ENCODE measurements around the gene CCDC85B.

Gene CCDC85B

DNA sequence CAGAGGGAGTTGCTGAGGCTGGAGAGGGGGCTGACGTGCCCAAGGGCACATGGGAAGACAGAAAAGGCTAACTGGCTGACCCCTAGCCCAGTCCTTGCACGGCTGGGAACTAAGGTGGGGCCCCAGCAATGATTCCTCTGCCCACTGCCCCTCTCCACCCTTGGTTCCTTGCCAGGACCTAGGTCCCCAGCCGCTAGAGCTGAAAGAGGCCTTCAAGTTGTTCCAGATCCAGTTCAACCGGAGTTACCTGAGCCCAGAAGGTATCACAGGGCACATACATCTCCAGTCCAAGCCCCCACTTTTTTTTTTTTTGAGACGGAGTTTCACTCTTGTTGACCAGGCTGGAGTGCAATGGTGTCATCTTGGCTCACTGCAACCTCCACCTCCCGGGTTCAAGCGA, 10.4 kb upstream of the CCDC85B start:
- Histone ChIP-seq H3K4me3 (ENCODE audit: low read length) (no peak overlapping the region), H3K36me3 (ENCODE audit: control insufficient read depth, insufficient read depth, low read length) (peaks cover 14% of the 10 kb centered on the region), H3K27me3 (ENCODE audit: control insufficient read depth, insufficient read depth, low read length) (no peaks in the 10 kb centered on the region), H3K9ac (ENCODE audit: low read length) (no peak overlapping the region), H3K27ac (ENCODE audit: low read depth, low read length) (no peak overlapping the region), H3K4me1 (ENCODE audit: control insufficient read depth, insufficient read depth, low read length) (no peaks in the 10 kb centered on the region)

DNA sequence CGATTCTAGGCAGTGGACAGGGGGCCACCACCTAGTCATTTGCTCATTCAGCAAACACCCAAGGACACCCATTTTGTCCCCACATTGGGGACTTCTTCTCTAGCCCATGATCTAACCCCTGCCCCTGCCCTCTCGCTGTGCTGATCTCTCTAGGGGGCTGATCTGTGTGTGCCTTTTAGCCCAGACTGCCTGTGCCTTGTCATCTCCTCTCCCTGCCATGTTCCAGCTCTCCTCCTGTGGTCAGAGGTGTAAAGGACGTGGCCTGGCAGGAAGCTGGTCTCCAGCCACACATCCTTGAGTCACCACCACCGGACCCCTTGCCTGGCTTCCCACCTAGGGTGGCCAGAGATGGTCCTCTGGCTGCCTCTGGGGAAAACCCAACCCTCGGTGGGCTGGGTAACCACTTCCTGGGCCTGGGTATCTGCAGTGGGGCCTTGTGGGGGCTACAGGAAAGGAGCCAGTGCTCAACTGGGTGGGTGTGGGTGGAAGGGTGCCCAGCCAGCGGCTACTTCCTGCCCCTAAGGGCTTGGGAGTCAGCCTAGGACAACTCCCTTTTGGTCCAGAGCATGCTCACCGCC, 9.5 kb upstream of the CCDC85B start:
- Histone ChIP-seq H3K4me3 (ENCODE audit: low read length) (no peak overlapping the region), H3K4me1 (ENCODE audit: control insufficient read depth, insufficient read depth, low read length) (no peaks in the 10 kb centered on the region), H3K36me3 (ENCODE audit: control insufficient read depth, insufficient read depth, low read length) (peaks cover 17% of the 10 kb centered on the region), H3K27me3 (ENCODE audit: control insufficient read depth, insufficient read depth, low read length) (no peaks in the 10 kb centered on the region), H3K27ac (ENCODE audit: low read depth, low read length) (no peak overlapping the region), H3K9ac (ENCODE audit: low read length) (no peak overlapping the region)

DNA sequence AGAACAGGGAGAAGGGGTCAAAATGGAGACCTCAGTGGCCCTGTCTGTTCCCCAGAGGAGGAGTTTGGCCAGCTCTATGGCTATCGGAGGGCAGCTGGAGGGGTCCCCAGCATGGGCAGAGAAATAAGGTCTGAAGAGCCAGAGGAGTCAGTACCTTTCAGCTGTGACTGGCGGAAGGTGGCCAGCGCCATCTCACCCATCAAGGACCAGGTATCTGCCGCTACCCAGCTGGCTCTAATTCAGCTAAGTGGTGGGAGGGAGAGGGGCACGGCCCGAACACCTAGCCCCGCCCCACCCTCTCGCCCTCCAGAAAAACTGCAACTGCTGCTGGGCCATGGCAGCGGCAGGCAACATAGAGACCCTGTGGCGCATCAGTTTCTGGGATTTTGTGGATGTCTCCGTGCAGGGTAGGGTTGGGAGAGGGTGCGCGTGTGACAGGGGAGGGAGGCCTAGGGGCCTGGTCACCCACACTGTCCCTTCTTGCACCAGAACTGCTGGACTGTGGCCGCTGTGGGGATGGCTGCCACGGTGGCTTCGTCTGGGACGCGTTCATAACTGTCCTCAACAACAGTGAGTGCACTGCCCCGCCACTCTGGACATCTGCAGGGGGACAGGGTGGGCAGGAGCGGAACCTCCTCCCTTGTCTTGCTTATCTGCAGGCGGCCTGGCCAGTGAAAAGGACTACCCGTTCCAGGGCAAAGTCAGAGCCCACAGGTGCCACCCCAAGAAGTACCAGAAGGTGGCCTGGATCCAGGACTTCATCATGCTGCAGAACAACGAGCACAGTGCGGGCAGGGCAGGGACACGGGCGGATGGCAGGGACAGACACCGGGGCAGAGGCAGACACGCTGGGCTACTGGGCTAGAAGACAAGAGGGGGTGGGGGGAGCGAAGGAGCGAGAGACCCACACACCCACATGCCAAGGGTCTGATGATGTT, 8.1 kb upstream of the CCDC85B start:
- Histone ChIP-seq H3K36me3 (ENCODE audit: control insufficient read depth, insufficient read depth, low read length) (peaks cover 21% of the 10 kb centered on the region), H3K4me1 (ENCODE audit: control insufficient read depth, insufficient read depth, low read length) (peaks cover 1% of the 10 kb centered on the region), H3K9ac (ENCODE audit: low read length) (no peak overlapping the region), H3K27ac (ENCODE audit: low read depth, low read length) (no peak overlapping the region), H3K27me3 (ENCODE audit: control insufficient read depth, insufficient read depth, low read length) (no peaks in the 10 kb centered on the region), H3K4me3 (ENCODE audit: low read length) (no peak overlapping the region)

DNA sequence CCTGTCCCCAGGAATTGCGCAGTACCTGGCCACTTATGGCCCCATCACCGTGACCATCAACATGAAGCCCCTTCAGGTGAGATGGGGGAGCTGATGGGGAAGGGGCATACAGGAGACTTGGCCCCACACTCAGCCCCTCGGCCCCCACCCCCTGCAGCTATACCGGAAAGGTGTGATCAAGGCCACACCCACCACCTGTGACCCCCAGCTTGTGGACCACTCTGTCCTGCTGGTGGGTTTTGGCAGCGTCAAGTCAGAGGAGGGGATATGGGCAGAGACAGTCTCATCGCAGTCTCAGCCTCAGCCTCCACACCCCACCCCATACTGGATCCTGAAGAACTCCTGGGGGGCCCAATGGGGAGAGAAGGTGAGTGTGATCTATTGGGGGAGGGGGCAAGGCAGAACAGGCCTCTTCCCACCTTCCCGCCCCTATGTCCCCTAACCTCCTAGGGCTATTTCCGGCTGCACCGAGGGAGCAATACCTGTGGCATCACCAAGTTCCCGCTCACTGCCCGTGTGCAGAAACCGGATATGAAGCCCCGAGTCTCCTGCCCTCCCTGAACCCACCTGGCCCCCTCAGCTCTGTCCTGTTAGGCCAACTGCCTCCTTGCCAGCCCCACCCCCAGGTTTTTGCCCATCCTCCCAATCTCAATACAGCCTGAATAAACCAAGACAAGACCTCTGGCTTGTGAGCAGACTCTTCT, 7.3 kb upstream of the CCDC85B start:
- H3K36me3 ChIP-seq (ENCODE audit: control insufficient read depth, insufficient read depth, low read length): peaks cover 21% of the 10 kb centered on the region
- peaks cover 6% of the 10 kb centered on the region for H3K4me1 ChIP-seq (ENCODE audit: control insufficient read depth, insufficient read depth, low read length)
- H3K9ac ChIP-seq (ENCODE audit: low read length): no peak overlapping the region
- H3K27me3 ChIP-seq (ENCODE audit: control insufficient read depth, insufficient read depth, low read length): no peaks in the 10 kb centered on the region
- no peak overlapping the region for H3K4me3 ChIP-seq (ENCODE audit: low read length)
- H3K27ac ChIP-seq (ENCODE audit: low read depth, low read length): no peak overlapping the region

DNA sequence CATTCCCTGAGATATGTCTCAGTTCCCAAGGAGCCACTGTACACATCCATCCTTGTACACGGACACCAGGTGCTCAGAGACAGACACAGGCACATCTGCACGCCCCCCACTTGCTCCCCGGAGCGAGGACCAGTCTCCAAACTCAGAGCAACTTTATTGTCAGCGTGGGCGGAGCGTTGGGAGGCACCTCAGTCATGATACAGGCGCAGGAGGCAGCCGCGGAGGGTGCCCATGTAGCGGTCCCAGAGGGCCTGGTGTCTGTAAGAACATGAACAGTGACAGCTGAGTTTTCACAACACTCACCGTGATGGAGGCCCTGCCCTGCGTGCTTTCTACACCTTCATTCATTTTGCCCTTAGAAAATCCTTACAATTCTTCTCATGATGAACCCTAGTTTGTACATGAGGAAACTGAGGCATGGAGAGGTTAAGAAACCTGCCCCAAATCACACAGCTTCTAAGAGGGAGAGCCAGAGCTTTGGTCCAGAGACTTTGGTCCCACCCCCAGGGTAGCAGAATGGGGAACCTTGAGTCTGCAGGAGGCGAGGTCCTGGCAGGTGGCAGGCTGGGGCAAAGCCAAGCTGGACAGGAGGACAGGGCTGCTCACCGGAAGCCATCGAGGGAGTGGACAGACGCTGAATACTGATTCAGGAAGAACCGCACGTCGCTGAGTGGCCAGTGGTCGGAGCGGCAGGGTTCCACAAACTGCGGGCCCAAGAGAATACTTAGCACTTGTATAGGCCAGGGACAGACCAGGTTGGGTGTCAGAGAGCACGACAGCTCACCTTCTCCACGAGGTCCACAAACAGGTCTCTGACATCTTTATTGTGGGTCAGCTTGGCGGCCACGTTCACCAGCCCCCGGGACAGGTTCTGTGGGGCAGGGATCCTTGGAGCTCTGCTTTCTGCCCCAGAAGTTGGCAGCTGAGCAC, 6.4 kb upstream of the CCDC85B start:
- Histone ChIP-seq H3K4me1 (ENCODE audit: control insufficient read depth, insufficient read depth, low read length) (peaks cover 6% of the 10 kb centered on the region), H3K9ac (ENCODE audit: low read length) (no peak overlapping the region), H3K27me3 (ENCODE audit: control insufficient read depth, insufficient read depth, low read length) (no peaks in the 10 kb centered on the region), H3K4me3 (ENCODE audit: low read length) (no peak overlapping the region), H3K27ac (ENCODE audit: low read depth, low read length) (no peak overlapping the region), H3K36me3 (ENCODE audit: control insufficient read depth, insufficient read depth, low read length) (peaks cover 21% of the 10 kb centered on the region)

DNA sequence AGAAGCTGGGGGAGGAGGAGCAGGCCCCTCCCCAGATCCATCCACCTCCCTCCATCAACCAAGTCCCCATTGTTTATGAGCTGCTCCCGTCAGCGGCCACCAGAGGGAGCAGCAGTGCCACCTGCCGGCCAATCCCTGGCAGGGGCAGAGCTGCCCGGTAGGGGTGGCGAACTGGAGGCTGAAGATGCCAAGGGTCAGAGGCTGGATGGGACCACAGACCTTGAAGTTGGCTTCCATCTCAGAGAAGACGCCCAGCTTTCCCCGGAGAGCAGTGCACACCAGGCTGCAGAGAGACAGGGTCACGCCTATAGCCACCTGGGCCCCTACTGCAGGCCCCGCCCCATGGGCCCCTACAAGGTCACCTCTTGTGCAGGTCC, 5.8 kb upstream of the CCDC85B start:
- H3K9ac ChIP-seq (ENCODE audit: low read length): no peak overlapping the region
- H3K27me3 ChIP-seq (ENCODE audit: control insufficient read depth, insufficient read depth, low read length): no peaks in the 10 kb centered on the region
- H3K4me1 ChIP-seq (ENCODE audit: control insufficient read depth, insufficient read depth, low read length): peaks cover 11% of the 10 kb centered on the region
- H3K36me3 ChIP-seq (ENCODE audit: control insufficient read depth, insufficient read depth, low read length): peaks cover 21% of the 10 kb centered on the region
- H3K27ac ChIP-seq (ENCODE audit: low read depth, low read length): no peak overlapping the region
- no peak overlapping the region for H3K4me3 ChIP-seq (ENCODE audit: low read length)

DNA sequence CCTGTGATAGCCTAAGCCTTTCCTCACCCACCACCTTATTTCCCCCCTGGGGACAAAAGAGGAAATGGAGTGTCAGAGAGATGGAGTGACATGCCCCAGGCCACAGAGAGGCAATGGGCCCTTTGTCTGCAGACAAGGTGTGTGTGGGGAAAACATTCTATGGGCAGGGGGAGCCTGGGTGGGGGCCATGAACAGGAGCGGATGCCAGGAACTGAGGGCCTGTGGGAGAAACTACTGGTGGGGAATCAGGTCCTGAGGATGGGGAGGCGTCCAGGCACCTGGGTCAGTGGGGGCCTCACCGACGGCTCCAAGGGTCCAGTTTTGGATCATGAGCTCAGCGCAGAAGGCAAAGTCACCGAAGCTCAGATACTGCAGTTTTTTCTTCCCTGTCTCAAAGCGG, 5.2 kb upstream of the CCDC85B start:
- H3K4me1 ChIP-seq (ENCODE audit: control insufficient read depth, insufficient read depth, low read length): peaks cover 16% of the 10 kb centered on the region

DNA sequence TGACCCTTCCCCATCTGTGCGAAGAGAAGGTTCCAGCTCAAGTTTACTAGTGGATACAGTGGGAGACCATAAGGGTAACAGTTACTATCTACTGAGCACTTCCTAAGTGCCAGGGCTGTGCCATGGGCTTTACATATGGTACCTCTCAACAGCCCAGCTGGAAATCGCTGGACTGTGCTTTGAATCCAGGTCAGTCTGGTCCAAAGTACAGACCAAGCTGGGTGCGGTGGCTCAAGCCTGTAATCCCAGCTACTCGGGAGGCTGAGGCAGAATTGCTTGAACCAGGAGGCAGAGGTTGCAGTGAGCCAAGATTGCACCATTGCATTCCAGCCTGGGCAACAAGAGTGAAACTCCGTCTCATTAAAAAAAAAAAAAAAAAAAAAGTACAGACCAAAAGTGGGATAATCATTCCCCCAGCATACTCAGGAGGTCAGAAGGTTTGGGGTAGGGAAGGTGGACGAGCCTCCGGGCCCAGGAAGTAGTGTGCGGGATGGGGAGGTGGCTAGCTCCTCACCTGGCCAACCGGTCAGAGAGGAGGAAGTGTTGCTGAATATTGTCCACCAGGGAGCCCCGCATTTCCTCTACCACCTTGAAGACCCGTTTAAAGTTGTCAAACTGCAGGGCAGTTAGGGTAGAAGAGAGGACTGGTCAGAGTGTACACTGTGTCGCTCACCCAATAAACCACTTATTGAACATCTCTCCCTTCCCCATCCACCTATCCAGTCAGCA, 4.5 kb upstream of the CCDC85B start:
- no peak overlapping the region for H3K27ac ChIP-seq (ENCODE audit: low read depth, low read length)
- H3K36me3 ChIP-seq (ENCODE audit: control insufficient read depth, insufficient read depth, low read length): peaks cover 21% of the 10 kb centered on the region
- peaks cover 17% of the 10 kb centered on the region for H3K4me1 ChIP-seq (ENCODE audit: control insufficient read depth, insufficient read depth, low read length)

More for the DNA sequence above, 5.2 kb upstream of the CCDC85B start:
- Histone ChIP-seq H3K9ac (ENCODE audit: low read length) (no peak overlapping the region), H3K36me3 (ENCODE audit: control insufficient read depth, insufficient read depth, low read length) (peaks cover 21% of the 10 kb centered on the region), H3K27me3 (ENCODE audit: control insufficient read depth, insufficient read depth, low read length) (no peaks in the 10 kb centered on the region), H3K27ac (ENCODE audit: low read depth, low read length) (no peak overlapping the region), H3K4me3 (ENCODE audit: low read length) (no peak overlapping the region)

DNA sequence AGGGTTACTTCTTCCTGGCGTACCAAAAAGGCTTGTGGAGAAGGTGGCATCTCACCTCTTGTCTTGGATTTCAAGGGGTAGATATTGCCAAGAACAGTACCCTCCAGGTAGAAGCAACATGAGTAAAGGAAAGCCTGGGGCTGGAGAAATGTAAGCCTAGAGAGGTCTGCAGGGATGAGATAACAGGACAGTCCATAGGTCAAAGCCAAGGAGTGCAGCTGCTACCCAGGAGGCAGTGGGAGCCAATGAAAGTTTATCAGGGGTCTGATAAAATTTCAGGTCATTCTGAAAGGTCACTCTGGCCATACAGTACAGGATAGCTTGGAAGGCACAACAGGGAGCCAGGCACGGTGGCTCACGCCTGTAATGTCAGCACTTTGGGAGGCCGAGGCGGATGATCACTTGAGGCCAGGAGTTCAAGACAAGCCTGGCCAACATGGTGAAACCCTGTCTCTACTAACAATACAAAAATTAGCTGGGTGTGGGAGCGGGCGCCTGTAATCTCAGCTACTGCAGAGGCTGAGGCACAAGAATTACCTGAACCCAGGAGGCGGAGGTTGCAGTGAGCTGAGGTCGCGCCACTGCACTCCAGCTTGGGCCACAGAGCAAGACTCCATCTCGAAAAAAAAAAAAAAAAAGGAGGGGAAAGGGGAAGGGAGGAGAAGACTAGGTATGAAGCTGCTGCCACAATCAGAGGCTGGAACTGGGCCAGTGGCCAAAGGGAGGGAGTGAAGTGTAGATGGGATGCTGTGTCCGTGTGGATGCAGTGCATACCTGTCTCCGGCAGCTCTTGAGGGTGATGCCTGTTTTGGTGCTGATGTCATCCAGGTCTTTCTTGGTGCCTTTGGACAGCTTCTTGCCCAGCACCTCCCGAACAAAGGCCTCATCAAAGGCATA, 3.4 kb upstream of the CCDC85B start:
- Histone ChIP-seq H3K9ac (ENCODE audit: low read length) (peak overlapping the region; percentile 70), H3K27me3 (ENCODE audit: control insufficient read depth, insufficient read depth, low read length) (no peaks in the 10 kb centered on the region), H3K36me3 (ENCODE audit: control insufficient read depth, insufficient read depth, low read length) (peaks cover 21% of the 10 kb centered on the region), H3K4me3 (ENCODE audit: low read length) (peak overlapping the region; percentile 94), H3K27ac (ENCODE audit: low read depth, low read length) (peak overlapping the region; percentile 94), H3K4me1 (ENCODE audit: control insufficient read depth, insufficient read depth, low read length) (peaks cover 21% of the 10 kb centered on the region)

More for the DNA sequence above, 4.5 kb upstream of the CCDC85B start:
- H3K9ac ChIP-seq (ENCODE audit: low read length): no peak overlapping the region
- no peaks in the 10 kb centered on the region for H3K27me3 ChIP-seq (ENCODE audit: control insufficient read depth, insufficient read depth, low read length)
- no peak overlapping the region for H3K4me3 ChIP-seq (ENCODE audit: low read length)

DNA sequence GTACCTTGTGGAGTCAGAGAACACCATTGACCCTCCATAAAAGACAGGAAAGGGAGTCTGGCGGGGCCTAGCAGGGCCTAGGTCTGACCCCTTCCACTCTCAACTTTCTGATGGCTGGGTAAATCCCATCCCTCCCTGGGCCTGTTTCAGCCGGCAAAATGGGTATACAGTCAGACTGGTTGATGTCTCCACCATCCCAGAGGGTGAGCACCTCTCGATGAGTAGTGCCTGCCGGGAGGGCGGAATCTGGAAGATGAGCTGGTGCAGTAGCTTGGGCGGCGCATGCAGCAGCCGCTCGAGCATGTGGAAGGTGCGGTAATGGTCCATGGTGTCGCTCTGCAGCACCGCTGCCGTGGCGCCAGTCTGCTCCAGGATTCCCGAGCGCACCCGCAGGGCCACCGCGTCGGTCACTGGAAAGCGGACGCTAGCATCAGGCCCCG, 2.7 kb upstream of the CCDC85B start:
- H3K9ac ChIP-seq (ENCODE audit: low read length): peak overlapping the region; percentile 70
- H3K4me1 ChIP-seq (ENCODE audit: control insufficient read depth, insufficient read depth, low read length): peaks cover 28% of the 10 kb centered on the region
- peak overlapping the region; percentile 94 for H3K4me3 ChIP-seq (ENCODE audit: low read length)
- H3K36me3 ChIP-seq (ENCODE audit: control insufficient read depth, insufficient read depth, low read length): peaks cover 18% of the 10 kb centered on the region
- H3K27ac ChIP-seq (ENCODE audit: low read depth, low read length): peak overlapping the region; percentile 94
- H3K27me3 ChIP-seq (ENCODE audit: control insufficient read depth, insufficient read depth, low read length): no peaks in the 10 kb centered on the region
